HG03460 (cell line): ENCODE measurements around the gene RBCK1.
"Not testable (repeated sequence)": the region's sequence is repeated elsewhere in the genome, so short reads cannot be mapped to it uniquely, and the experiment has no call there.

Experiments used
- ATAC-seq: cut with Tn5 transposase; IDR thresholded peaks from one replicate; pipeline ENCODE4 v1.9.1; 2021; ENCODE audit not compliant: unreplicated experiment

RBCK1 gene

GRCh38 chr20:434661-435419 lies 26.7 kb downstream of the RBCK1 start:
- no peak for ATAC-seq

- no peak for ATAC-seq
These were observed 27.5 kb downstream of the RBCK1 start for GRCh38 chr20:435558-435957.

- ATAC-seq: no peak
These were observed 28.4 kb downstream of the RBCK1 start for GRCh38 chr20:436476-436875.

DNA sequence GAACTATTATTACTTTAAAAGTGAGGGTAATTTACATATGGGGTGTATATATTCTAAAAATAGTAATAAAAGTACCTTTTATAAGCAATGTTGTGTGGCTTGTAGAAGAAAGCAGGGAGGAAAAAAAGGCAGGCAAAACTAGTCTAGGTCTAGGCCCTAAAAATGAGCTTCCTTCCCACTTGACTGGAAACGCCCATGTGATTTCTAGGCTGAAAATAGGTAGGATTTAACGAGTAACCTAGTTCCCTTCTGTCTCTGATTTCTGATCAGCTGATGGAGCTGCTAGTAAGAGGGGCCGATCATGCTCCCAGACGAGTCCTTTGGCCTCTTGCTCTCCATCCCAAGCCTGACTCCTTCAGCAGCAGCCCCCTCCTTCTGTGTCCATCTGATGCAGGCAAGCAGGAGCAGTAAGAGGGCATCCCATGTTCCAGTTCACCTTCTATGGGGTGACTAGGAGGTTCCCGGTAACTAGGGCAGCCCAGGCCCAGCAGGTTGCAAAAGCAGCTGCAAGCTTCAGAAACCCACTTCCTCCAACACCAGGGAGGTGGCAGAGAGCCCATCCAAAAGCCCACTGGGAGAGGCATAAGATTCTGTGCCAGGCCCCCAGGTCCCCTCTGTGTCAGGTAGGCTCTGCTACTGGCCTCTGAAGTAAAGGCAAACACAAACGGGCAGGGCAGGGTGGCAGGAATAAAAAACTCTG lies 29.8 kb downstream of the RBCK1 start:
- ATAC-seq: no peak

- ATAC-seq: no peak
These were observed 30.7 kb downstream of the RBCK1 start for GRCh38 chr20:438571-439469.

DNA sequence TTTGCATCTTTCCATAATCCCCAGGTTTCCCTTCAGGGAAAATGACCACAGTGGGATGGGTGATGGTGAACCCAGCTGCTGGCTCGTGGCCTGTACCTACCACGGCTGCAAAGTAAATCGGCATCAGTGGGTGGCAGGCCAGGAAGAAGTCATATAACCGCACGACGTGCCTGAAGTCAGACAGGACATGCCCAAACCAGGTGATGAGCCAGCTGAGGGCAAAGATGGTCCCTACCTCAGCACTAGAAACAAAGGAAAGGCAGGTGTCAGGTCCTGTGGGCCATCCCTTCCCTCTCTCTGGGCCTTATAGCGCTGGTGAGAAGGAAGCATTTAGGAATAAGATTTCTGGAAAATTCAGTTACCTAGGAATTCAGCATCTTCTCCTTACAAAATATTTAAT lies 32.0 kb downstream of the RBCK1 start:
- ATAC-seq: no peak

DNA sequence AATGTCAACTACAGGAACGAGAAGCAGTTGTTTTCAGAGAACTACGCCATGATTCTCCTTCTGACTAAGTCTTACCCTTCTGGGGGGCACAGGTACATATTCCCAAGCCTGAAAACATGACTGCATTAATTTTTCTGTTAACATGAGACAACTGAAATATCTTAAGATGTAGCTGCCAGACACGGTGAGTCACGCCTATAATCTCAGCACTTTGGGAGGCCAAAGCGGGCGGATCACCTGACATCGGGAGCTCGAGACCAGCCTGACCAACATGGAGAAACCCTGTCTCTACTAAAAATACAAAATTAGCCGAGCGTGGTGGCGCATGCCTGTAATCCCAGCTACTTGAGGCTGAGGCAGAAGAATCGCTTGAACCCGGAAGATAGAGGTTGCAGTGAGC lies 32.5 kb downstream of the RBCK1 start:
- no peak for ATAC-seq

- ATAC-seq: no peak
These were observed 35.2 kb downstream of the RBCK1 start for GRCh38 chr20:443223-443775.

DNA sequence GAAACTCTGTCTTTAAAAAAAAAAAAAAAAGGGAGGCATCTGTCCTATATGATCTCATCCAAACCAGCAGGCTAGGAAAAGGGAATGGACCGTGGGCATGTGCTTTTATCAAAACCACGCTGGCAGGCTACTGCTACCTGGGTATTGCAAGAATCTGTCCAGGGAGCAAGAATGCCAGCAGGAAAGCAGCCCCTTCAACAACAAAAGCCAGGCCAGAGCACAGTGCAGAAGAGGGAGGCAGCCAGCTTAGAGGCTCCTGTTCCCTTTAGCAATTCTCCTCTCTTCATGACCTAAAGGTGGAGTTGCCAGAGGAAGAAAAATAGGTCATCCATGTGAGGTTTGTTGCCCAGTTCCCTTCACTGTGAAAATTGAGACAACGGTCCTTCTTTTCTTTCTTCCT lies 36.0 kb downstream of the RBCK1 start:
- no peak for ATAC-seq

DNA sequence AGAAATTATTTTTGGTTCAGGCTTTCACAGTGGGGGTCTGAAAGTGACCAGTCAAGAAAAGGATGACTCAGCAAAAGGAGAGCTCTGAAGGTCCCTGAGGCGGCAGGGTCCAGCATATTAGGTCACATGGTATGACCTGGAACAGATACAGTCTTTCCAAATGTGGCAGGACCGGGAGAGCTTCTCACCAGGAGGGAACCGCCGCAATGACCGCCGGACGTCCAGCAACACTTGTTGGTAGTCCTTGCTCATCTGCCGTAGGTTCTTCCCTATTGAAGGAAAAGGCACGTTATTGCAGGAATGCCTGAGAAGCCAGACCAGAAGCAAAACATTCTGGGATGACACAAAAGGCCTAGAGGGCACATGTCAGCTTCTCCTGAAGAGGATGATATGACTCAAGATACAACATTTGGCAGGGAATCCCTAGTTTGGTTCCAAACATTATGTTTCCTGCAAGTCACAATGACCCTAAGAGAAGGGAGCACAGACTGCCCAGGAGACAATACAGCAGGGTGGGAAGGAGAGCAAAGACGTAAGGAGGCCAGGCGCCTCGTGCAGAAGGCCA lies 36.8 kb downstream of the RBCK1 start:
- ATAC-seq: no peak

DNA sequence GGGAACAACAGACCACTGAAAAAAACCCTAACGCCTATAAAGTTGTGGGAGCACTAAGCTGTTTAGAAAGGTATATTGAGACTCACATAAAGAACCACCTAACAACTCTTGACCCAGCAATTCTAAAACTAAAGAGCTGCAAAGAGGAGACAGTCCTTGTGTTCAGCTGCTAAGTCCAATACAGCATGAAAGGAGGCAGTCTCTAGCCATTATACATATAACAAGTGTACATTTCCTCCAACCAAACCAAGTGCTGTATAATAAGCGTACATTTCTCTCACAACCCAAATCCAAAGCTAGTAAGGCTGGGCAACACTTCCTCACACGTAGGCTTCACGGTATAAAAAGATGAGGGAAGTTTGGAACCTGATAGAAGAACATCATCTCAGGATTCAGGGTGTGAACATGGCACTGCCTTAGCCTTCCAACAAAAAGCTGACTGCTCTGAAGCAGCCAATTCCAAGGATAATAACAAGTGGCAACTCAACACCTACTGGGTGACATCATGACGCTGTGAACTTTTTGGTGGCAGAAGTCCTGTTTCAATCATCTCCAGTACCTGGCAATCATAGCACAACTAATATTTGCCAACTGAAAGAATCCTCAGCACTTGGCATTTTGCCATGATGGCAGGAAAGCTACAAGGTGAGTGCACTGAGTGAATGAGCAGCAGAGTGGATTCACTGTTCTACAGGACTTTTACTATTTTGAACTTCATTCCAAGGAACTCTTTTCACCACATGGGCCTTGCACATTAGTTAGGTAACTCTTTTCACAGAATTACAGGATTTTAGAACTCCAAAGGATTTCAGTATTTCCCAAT lies 37.6 kb downstream of the RBCK1 start:
- no peak for ATAC-seq

- ATAC-seq: not testable (repeated sequence)
These were observed 43.9 kb downstream of the RBCK1 start for GRCh38 chr20:452021-452420.

- ATAC-seq: no peak
These were observed 46.9 kb downstream of the RBCK1 start for GRCh38 chr20:454951-455350.

- ATAC-seq: no peak
These were observed 50.7 kb downstream of the RBCK1 start for GRCh38 chr20:458776-459175.

DNA sequence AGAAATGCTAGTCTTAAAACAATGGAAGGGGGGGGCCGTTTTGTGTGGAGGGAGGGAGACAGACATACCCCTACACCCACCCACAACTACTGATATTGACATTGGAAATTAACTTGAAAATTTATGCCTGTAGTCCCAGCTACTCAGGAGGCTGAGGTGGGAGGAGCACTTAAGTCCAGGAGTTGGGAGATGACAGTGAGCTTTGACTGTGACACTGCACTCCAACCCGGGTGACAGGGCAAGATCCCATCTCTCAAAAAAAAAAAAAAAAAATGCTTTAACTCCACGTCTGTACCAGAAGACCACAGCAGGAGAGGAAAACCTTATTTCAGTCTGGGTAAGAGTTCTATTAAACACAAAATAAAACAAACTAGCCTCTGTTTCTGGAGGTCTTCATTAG lies 52.1 kb downstream of the RBCK1 start:
- ATAC-seq: no peak

- no peak for ATAC-seq
These were observed 52.6 kb downstream of the RBCK1 start for GRCh38 chr20:460707-461106.

DNA sequence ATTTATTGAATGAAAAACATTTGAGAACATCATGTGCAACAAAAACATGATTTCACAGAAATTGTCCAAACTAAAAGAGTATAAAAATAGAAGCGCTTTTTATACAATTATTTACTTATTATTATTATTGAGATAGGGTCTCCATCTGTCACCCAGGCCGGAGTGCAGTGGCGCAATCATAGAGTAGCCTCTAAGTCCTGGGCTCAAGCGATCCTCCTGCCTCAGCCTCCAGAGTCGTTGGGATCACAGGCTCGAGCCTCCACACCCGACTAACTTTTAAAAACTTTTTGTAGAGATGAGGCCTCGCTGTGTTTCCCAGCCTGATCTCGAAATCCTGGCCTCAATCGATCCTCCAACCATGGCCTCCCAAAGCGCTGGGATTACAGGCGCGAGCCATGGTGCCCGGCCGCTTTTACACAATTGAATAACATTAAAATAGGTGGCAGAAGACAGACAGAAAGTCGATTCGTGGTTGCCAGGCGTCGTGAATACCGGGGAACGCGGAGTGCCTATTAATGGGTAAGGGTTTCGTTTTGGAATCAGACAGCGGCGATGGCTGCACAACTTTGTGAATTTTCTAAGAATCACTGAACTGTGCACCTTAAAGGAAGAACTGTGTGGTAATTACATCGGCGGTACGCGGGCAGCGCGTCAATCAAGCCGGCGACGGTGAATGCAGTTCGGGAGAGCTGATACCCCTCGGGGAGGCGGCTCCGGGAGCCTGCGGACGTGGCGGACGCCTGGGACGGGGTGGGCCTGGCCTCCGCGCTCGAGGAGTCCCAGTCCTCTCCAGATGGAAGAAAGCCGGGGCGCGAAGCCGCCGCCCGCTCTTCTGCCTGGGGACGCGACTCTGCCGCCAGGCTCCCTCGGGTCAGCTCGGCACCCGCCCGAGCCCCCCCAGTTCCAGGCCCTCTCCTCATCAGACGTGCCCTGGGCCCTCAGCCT lies 53.4 kb downstream of the RBCK1 start:
- peak; percentile 21 for ATAC-seq

GRCh38 chr20:462199-462991 lies 54.3 kb downstream of the RBCK1 start, which contains the start of gene TBC1D20:
Gene TBC1D20, minus strand, starts transcription at chr20:462533. Its CDS starts 128 bp downstream, at chr20:462405.
- ATAC-seq: peak; percentile 92
